Duodenal mucosa (tissue), 2 donors: ENCODE data around the gene SAP25.

Experiments used
- H3K27ac ChIP-seq: one replicate; pipeline ENCODE4 v1.7.0; 2013; ENCODE audit warnings: low read depth, low read length
- H3K27me3 ChIP-seq, 2 donors: one replicate each; pipeline ENCODE4 v1.7.0; 2013; ENCODE audit warnings: low read length in 2 of 2, control low read depth in 1 of 2; ENCODE audit not compliant: insufficient read depth in 2 of 2, control insufficient read depth in 1 of 2
- H3K36me3 ChIP-seq, 2 donors: one replicate each; pipeline ENCODE4 v1.7.0; 2013; ENCODE audit warnings: low read length in 2 of 2, control low read depth in 1 of 2; ENCODE audit not compliant: insufficient read depth in 2 of 2, control insufficient read depth in 1 of 2
- H3K4me1 ChIP-seq, 2 donors: one replicate each; pipeline ENCODE4 v1.7.0; 2013; ENCODE audit warnings: low read length in 2 of 2, control low read depth in 1 of 2; ENCODE audit not compliant: insufficient read depth in 2 of 2, control insufficient read depth in 1 of 2
- H3K4me3 ChIP-seq, 2 donors: one replicate each; pipeline ENCODE4 v1.7.0; 2013; ENCODE audit warnings: low read length in 2 of 2, low read depth in 1 of 2
- H3K9ac ChIP-seq, 2 donors: one replicate each; pipeline ENCODE4 v1.7.0; 2013; ENCODE audit warnings: low read length in 2 of 2, low read depth in 1 of 2
- H3K9me3 ChIP-seq, 2 donors: one replicate each; pipeline ENCODE4 v1.7.0; 2013; ENCODE audit warnings: low read length in 2 of 2, control low read depth in 1 of 2; ENCODE audit not compliant: control insufficient read depth in 1 of 2

The SAP25 gene

GRCh38 chr7:100583132-100584053, 9.7 kb upstream of the SAP25 start:
- Histone ChIP-seq H3K4me1 (peaks cover 27 to 29% of the 10 kb centered on the region in 2 donors), H3K9me3 (no peaks in the 10 kb centered on the region), H3K9ac (peak overlapping the region; percentile 59 to 70), H3K27ac (peak overlapping the region; percentile 42), H3K27me3 (no peaks in the 10 kb centered on the region), H3K36me3 (peaks cover 30 to 39% of the 10 kb centered on the region in 2 donors), H3K4me3 (peak overlapping the region; percentile 66 to 94)

GRCh38 chr7:100582650-100583049, 8.9 kb upstream of the SAP25 start:
- Histone ChIP-seq H3K4me3 (peak overlapping the region; percentile 66 to 94), H3K27me3 (no peaks in the 10 kb centered on the region), H3K9me3 (no peaks in the 10 kb centered on the region), H3K27ac (no peak overlapping the region), H3K36me3 (peaks cover 38 to 47% of the 10 kb centered on the region in 2 donors), H3K9ac (peak overlapping the region; percentile 59 to 70), H3K4me1 (peaks cover 27 to 29% of the 10 kb centered on the region in 2 donors)

- Histone ChIP-seq H3K4me3 (no peak overlapping the region), H3K9me3 (no peaks in the 10 kb centered on the region), H3K4me1 (peaks cover 27 to 29% of the 10 kb centered on the region in 2 donors), H3K27ac (no peak overlapping the region), H3K9ac (no peak overlapping the region), H3K36me3 (peaks cover 41 to 52% of the 10 kb centered on the region in 2 donors), H3K27me3 (no peaks in the 10 kb centered on the region)
Observed at GRCh38 chr7:100582041-100582579, 8.4 kb upstream of the SAP25 start.

GRCh38 chr7:100580466-100581283, 7.0 kb upstream of the SAP25 start:
- Histone ChIP-seq H3K9me3 (no peaks in the 10 kb centered on the region), H3K9ac (peak overlapping the region in 1 of 2 donors; percentile 22), H3K27ac (no peak overlapping the region), H3K4me3 (no peak overlapping the region), H3K27me3 (no peaks in the 10 kb centered on the region), H3K36me3 (peaks cover 50 to 65% of the 10 kb centered on the region in 2 donors), H3K4me1 (peaks cover 27 to 29% of the 10 kb centered on the region in 2 donors)

GRCh38 chr7:100578246-100579183, 4.8 kb upstream of the SAP25 start:
- no peak overlapping the region for H3K27ac ChIP-seq
- H3K27me3 ChIP-seq, result no peaks in the 10 kb centered on the region
- H3K4me3 ChIP-seq, result no peak overlapping the region
- H3K36me3 ChIP-seq, result peaks cover 50 to 74% of the 10 kb centered on the region in 2 donors
- no peak overlapping the region for H3K9ac ChIP-seq
- H3K4me1 ChIP-seq, result peaks cover 12 to 13% of the 10 kb centered on the region in 2 donors
- no peaks in the 10 kb centered on the region for H3K9me3 ChIP-seq

GRCh38 chr7:100577507-100577906, 3.8 kb upstream of the SAP25 start:
- peaks cover 50 to 73% of the 10 kb centered on the region in 2 donors for H3K36me3 ChIP-seq
- no peak overlapping the region for H3K27ac ChIP-seq
- no peak overlapping the region for H3K9ac ChIP-seq
- H3K4me3 ChIP-seq, result no peak overlapping the region
- H3K4me1 ChIP-seq, result peaks cover 2 to 3% of the 10 kb centered on the region in 2 donors
- H3K9me3 ChIP-seq, result no peaks in the 10 kb centered on the region
- no peaks in the 10 kb centered on the region for H3K27me3 ChIP-seq

- H3K27me3 ChIP-seq, result no peaks in the 10 kb centered on the region
- no peak overlapping the region for H3K9ac ChIP-seq
- H3K4me1 ChIP-seq, result no peaks in the 10 kb centered on the region
- H3K27ac ChIP-seq, result no peak overlapping the region
- peaks cover 48 to 69% of the 10 kb centered on the region in 2 donors for H3K36me3 ChIP-seq
- no peak overlapping the region for H3K4me3 ChIP-seq
- H3K9me3 ChIP-seq, result no peaks in the 10 kb centered on the region
Observed at GRCh38 chr7:100577103-100577502, 3.4 kb upstream of the SAP25 start.

GRCh38 chr7:100576384-100576993, 2.8 kb upstream of the SAP25 start:
- no peaks in the 10 kb centered on the region for H3K27me3 ChIP-seq
- no peaks in the 10 kb centered on the region for H3K9me3 ChIP-seq
- H3K36me3 ChIP-seq, result peaks cover 42 to 63% of the 10 kb centered on the region in 2 donors
- no peaks in the 10 kb centered on the region for H3K4me1 ChIP-seq
- no peak overlapping the region for H3K9ac ChIP-seq
- no peak overlapping the region for H3K4me3 ChIP-seq
- no peak overlapping the region for H3K27ac ChIP-seq
